Erythroblast (primary cell): ENCODE data around the gene TELO2.

Experiments
- GATA1 ChIP-seq: IDR thresholded peaks from 2 replicates; pipeline ENCODE4 v1.6.1; 2011; ENCODE audit warnings: low read depth, mild to moderate bottlenecking, control low read depth, low read length, moderate library complexity
- POLR2A ChIP-seq: IDR thresholded peaks from 2 replicates; pipeline ENCODE4 v1.6.1; 2011; ENCODE audit warnings: mild to moderate bottlenecking, low read length

DNA sequence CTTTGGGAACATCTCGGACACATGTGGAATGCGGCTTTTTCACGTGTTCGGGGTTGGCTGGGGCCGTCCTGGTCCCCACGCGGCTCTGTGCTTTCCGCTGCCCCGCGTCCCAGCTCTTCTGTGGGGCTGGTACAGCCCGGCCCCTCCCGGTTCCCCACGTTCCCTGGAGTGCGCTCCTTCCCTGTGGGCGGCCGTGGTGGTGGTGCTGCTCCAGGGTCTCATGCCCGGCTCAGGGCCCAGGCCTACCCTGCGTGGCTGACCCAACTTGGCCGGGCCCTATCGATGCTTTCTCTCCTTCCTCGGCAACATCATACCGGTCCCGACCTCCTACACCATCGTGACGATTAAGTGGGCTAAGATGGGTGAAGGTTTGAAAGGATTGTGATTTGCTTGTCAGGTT is 3.3 kb downstream of the TELO2 start:
- TF ChIP-seq POLR2A (no peak), GATA1 (no peak)
